Stromal cell of bone marrow (primary cell): ENCODE results near the gene DDHD1.
"Not testable (repeated sequence)": the region's sequence is repeated elsewhere in the genome, so short reads cannot be mapped to it uniquely, and the experiment has no call there.

Experiments
- DNase-seq: peaks from one replicate; pipeline ENCODE4 v3.0.0-alpha.2; 2012; ENCODE audit warnings: low read depth

The DDHD1 gene

DNA sequence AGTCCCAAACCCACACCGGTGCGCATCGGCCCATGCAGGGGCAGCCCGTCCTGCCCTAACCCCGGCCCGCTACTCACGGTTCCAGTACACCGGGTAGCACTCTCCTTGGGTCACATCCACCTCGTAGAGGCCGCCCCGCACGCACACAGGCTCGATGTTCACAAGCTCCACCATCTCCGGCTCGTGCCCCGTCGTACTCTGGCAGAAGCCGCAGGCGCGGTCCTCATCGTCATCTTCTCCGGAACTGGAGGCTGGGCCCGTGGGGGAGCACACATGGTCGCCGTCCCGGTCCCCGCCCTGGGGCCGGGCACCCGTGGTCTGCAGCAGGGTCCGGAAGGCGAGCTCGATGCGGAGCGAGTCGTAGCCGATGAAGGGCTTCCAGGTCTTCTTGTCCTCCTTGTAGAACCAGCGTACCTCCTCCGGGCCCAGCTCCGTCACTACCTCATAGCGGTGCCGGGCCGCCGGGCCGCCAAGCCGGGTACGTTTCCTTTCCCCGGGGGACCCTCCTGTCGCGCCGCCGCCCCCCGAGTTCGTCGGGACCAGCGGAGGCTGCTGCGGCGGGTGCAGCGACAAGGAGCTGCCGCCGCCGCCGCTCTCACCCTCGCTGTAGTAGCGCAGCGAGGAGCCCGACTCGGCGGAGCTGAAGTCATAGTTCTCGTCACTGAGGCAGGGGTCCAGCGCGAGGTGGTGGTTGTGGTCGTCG is 788 bp downstream of the DDHD1 start:
- DNase-seq, result no peak

DNA sequence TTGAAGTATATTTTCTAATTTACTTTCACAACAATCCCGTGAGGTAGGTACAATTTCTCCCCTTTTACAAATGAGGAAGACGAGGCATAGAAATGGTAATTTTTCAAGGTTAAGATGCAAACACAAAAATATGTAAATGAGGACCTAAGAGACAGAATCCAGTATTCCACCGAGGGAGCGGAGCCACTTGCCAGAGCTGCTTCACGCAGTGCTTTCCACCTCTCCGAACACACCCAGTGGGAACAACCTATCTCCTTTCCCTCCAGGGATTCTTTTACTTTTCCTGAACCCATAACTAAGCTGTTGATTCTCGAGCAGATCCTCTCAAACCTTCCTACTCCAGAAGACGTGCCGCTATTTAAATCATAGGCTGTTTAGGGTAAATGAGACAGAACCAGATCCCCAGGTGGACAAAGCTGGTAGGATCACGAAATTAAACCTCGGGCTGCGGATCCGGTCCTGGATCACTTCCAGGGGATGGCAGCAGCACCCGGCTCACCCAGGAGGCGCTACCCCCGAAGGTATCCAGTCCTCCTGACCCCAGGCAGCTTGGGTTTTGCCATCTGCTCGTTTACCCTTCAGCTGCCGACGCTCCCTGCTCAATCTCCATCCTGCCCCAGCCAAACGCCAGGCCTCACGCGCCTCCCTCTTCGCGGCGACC is 1.5 kb downstream of the DDHD1 start:
- peak; percentile 27 for DNase-seq

DNA sequence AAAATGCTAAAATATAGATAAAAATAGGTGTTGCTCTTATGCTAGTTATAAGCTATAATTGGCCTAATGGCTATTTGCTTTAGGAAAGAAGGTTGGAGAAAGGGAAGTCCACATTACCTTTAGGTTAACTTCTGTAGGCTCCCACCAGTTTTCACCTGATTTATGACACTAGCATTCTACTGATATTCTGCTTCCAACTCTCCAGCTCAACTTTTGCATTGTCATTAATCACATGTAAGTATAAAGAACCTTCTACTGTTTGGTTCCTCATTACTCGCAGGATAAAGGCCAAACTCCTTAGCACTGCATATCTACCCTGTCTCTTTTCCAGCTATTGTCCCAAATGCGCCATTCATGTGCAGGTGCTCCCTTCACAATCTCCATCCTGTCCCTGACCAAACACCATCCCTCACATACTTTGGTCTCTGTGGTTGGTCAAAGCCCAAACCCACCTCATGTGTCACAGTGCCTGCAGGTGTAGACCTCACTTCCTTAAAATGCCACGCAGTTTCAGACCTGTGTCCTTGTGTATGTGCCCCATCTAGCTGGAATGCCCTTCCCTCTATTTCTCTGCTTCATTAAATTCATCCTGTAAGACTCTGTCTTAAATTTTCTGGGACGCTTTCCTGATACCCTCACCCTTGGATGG is 3.3 kb downstream of the DDHD1 start:
- no peak for DNase-seq

DNA sequence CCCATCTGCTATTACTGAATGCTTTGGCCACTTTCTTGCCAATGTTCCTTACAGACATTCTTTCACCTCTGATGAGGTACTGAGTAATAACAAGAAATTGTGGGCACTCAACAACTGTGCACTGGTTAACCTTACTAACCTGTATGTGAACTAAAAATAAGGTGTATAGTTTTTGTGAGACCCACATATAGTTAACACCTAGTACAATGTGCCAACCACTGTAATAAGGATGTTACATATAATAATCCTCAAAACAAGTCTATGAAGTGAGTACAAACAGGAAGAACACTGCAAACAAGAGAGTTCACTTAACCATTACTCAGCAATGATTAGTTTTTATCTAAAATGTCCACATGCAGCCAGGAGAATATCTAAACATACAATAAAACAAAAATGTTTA is 4.5 kb downstream of the DDHD1 start:
- no peak for DNase-seq

DNA sequence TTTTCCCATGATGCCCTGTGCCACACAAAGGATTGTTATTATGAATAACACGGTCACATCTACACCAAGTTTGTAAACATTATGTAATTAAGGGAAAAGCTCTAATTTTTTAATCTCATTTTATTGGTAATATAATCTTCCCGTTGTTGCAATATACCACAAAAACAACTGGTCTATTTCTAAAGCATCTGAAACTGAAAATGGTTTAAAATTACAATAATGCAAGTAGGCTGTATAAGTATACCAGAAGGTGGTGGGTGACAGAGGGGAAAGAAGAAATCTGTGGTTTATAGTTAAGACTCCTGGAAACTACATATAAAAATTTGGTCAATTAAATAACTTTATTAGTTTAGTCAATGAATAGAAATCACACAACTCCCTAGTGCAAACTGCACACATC is 5.2 kb downstream of the DDHD1 start:
- DNase-seq, result no peak

DNA sequence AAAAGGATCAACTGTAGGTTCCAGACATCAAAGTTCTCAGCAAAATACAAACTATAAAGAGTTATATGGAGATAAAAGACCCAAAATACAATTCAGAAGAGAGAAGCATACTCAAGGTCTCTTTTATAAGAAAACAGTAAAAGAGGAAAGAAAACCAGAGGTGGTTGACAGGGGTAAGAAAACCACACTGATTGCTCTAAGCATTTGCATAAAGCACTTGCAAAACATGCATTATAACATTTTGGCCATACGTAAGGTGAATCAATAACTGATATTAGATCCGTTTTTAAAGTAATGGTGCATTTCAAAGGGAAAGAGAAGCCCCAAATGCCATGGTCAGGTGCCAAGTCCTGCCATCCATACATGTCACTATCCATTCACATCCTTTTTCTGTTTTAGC is 5.9 kb downstream of the DDHD1 start:
- DNase-seq, result no peak

DNA sequence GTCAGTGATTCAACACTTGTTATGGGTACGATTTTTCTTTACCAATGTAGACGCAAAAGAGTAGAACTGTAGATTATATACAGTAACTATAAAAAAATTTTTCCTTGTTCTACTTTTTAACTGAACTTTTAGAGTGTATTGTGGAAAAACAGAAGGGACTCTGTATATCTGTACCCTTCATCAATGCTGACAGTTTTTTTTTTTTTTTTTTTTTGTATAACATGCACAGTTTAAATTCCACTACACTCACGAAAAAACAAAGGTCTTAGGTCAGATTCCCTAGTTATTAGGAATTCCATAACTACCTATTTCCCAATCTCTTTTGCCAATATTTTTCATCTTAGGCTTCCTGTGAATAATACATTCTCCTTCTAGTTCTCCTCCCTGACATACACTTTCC is 6.4 kb downstream of the DDHD1 start:
- DNase-seq, result no peak

DNA sequence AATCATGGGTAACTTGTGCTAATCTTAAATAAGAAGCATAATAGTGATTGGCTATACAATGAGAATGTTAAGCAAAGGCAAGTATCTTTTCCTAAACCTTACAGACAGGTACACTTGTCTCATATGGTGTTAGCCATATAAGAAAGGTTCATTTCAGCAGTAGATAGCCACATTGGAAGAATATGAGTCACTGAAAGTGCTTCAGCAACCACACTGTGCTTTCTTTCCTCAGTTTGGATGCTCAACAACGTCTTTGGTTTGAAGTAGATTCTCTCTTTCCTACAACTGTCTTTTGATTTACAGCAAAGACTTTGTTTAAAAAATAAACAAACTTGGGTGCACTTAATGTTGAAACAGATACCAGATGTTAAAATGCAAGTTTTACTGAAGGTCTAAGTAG is 8.9 kb downstream of the DDHD1 start:
- DNase-seq, result no peak

DNA sequence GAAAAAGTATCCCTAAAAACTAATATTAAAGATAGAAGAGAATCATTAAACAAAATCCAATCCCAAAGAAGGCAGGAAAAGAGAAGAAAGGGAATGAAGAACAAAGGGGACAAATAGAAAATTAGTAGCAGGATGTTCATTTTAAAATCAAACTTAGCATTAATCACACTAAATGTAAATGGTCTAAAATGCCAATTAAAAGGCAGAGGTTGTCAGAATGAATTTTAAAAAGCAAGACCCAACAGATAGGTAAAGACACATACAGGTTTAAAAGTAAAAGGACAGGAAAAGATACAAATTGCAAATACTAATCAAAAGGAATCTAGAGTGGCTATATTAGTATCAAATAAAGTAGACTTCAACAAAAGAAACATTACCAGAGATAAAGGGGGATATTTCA is 12.5 kb downstream of the DDHD1 start:
- no peak for DNase-seq

DNA sequence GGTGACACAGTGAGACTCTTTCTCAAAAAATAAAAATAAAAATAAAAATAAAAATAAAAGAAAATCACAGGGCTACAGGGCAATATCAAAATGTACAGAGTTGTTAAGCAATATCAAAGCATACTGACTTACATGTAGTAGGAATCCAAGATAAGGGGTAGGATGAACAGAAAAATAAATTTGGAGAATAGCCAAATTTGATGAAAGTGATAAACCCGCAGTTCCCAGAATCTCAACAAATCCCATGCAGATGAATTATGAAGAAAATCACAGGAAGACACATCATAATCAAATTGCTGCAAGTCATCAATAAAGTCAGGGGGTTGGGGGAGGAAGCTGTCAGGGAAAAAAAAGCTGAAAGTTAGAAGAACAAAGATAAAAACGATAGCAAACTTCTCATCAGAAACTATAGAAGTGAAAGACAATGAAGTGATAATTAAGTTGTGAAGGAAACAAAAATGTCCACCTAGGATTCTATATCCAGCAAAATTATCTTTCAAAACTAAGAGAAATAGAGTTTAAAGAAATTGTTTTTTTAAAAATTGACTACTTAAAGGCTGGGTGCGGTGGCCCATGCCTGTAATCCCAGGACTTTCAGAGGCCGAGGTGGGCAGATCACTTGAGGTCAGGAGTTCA is 15.4 kb downstream of the DDHD1 start:
- DNase-seq, result no peak

DNA sequence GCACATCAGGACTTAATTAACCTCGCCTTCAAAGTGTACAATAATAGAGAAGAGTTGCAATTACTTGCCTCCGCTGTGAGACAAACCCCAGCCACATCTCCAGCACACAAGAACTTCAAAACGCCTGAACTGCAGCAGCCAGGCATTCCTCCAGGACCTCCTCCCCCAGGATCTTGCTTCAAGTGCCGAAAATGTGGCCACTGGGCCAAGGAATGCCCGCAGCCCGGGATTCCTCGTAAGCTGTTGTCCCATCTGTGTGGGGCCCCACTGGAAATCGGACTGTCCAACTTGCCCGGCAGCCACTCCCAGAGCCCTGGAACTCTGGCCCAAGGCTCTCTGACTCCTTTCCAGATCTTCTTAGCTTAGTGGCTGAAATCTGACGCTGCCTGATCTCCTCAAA is 22.6 kb downstream of the DDHD1 start:
- not testable (repeated sequence) for DNase-seq

DNA sequence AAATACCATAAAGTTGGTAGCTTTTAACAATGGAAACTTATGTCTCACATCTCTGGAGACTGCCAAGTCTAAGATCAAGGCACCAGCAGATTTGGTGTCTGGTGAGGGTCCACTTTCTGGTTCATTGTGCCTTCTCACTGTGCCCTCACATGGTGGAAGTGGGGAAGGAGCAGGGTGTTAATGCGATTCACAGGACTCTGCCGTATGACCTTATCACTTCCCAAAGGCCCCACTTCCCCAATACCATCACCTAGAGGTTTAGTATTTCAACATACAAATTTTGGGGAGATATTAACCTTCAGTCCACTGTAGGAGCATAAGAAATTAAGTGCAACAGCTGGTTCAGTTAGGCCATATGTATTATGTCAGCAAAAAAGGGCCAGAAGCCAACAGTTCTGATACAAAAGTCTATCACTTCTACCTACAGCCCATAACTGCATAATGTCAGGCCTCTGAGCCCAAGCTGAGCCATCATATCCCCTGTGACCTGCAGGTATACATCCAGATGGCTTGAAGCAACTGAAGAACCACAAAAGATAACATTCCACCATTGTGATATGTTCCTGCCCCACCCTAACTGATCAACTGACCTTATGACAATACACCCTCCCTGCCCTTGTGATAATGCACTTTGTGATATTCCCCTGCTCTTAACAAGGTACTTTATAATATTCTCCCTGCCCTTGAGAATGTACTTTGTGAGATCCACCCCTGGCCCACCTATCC is 24.7 kb downstream of the DDHD1 start:
- no peak for DNase-seq

DNA sequence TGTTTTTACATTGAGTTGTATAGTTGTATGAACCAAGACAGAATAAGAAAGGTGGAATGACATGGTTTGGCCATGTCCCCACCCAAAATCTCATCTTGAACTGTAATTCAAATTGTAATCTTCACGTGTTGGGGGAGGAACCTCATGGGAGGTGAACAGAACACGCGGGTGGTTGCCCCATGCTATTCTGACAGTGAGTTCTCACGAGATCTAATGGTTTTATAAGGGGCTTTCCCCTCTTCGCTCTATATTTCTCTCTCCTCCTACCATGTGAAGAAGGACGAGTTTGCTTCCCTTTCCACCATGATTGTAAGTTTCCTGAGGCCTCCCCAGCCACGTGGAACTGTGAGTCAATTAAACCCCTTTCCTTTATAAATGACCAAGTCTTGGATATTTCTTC is 25.3 kb downstream of the DDHD1 start:
- no peak for DNase-seq

DNA sequence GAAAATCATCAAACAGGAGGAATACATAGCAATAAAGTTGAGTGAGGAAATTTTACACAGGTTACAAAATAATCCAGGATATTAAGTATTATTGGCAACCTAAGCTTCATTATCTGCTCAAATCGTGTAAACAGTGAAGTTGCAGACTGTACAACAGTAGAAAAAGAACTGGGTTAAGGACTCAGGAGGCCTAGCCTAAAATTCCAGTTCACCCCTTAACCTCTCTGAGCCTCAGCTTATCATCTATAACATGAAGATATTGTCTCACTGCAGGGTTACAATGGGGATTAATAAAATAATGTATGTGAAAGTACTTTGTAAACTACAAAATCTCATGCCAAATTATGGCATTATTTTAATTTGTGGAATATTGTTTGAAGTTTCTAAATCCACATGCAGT is 26.0 kb downstream of the DDHD1 start:
- DNase-seq, result no peak

DNA sequence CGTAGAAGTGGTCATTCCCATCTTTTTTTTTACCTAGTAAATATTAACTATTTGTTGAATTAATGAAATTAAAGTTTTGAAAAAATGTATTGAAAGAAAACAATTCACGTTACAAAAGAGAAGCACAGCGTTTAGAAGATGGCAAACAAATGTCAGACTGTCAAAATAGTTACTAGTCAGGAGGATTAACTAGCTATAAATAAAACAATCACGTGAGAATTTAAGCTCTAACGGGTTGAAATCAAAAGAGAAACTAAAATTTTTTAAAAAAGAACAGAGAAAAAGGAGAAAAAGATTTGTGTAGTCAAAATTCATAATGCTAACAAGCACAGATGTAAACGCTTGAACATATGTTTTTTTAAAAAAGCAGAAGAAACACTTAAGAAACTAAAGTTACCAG is 26.4 kb downstream of the DDHD1 start:
- no peak for DNase-seq

DNA sequence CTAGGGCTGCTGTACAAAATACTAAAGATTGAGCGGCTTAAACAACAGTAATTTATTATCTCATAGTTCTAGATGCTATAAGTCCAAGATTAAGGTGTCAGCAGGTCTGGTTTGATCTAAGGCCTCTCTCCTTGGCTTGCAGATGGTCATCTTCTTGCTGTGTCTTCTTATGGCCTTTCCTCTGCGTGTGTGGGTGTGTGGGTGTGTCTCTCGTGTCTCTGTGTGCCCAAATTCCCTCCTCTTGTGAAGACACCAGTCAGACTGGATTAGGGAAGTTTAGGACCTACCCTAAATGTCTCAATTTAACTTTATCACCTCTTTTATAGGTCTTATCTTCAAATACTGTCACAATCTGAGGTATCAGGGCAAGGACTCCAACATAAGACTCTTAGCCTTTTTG is 28.3 kb downstream of the DDHD1 start:
- no peak for DNase-seq

DNA sequence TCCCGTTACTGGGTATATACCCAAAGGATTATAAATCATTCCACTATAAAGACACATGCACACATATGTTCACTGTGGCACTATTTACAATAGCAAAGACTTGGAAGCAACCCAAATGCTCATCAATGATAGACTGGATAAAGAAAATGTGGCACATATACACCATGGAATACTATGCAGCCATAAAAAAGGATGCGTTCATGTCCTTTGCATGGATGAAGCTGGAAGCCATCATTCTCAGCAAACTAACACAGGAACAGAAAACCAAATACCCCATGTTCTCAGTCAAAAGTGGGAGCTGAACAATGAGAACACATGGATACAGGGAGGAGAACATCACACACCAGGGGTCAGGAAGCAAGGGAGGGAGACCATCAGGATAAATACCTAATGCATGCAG is 31.7 kb downstream of the DDHD1 start:
- not testable (repeated sequence) for DNase-seq

DNA sequence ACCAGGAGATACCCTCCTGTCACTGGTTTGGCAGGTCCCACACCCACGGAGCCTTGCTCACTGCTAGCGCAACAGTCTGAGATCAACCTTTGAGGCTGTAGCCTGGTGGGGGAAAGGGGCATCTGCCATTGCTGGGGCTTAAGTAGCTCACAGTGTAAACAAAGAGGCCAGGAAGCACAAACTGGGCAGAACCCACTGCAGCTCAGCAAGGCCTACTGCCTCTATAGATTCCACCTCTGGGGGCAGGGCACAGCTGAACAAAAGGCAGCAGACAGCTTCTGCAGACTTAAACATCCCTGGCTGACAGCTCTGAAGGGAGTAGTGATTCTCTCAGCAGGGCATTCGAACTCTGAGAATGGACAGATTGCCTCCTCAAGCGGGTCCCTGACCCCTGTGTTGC is 35.6 kb downstream of the DDHD1 start:
- not testable (repeated sequence) for DNase-seq

DNA sequence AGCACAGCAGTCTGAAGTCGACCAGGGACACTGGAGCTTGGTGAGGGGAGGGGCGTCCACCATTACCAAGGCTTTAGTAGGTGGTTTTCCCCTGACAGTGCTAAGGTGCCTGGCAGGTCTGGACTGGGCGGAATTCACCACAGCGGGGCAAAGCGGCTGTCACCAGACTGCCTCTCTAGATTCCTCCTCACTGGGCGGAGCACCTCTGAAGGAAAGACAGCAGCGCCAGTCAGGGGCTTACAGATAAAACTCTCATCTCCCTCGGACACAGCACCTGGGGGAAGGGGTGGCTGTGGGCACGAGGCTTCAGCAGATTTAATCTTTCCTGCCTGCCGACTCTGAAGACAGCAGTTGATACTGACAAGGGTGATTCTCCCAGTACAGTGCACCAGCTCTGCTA is 39.1 kb downstream of the DDHD1 start:
- DNase-seq, result no peak

DNA sequence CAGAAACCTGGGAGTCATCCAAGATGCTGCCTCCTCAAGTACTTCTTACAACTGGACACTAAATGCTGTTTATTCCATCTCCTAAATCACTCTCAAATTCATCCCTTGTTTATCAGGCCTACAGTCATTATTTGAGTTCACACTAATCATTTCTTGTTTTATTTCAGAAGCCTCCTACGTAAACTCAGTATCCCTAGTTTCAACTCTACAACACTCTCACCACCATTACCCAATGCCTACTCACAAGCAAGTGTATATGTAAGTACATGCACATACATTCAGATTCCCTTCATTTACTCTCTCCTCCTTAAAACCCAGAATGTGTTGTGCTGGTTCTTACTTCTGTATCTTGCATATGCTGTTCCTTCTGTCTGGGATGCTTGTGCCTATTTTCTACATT is 43.0 kb downstream of the DDHD1 start:
- DNase-seq, result no peak

DNA sequence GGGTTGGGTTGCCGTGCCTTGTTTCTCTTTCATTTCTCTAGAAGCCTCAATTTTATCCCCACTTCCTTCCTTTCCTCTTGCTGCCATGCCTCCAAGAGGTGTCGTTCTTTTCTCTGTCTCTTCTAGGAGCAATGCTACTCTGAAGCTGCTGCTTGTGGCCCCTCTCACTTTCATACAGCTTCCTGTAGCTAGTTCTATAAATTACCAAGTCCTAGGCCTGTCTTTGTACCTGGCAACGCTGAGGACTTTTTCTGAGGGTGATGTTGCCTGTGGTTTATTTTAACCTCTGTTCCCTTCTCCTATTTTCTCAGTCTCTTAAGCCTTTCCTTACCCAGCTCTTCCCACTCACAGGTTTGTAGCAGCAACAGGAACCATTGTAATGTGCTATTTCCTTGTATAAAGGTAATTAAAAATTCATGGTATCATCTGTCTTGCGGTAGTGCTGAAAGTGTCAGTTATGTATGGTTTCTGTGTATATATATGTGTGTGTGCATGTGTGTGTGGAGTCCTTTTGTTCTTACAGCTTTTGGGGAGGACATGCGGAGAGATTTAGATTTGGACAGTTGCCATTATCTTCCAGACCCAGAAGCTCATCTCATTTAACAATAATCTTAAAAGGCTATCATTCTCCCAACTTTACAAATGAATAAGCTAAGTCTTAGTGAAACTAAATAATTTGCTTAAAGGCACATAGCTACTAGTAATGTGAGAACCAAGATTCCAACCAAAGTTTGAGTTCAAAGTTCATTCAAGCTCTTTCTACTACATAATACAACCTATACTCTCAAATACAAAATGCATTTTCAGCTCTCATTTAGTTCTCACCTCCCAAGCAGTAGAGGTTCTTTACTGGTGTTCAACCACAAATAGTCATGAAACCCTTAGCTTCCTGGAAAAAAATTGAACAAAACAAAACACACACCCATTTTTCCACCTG is 43.8 kb downstream of the DDHD1 start:
- peak; percentile 50 for DNase-seq
